Stimulated activated CD8-positive, alpha-beta memory T cell treated with anti-CD3 and anti-CD28 coated beads, Interleukin-12 subunit alpha, Interleukin-12 subunit beta, amount 100 ng/mL, for 24 hours (primary cell): ENCODE data around the gene YIPF5.

Experiments
- DNase-seq: peaks from one replicate; pipeline ENCODE4 v3.0.0-alpha.2; 2020; ENCODE audit errors: extremely low read depth

YIPF5 gene

GRCh38 chr5:144170276-144171024, at the start of gene YIPF5, which contains the start of gene KCTD16:
Gene YIPF5, minus strand, starts transcription at chr5:144170659. Its CDS starts 704 bp downstream, at chr5:144169955.
Gene KCTD16, plus strand, starts transcription at chr5:144170873.
- DNase-seq = peak; percentile 94

- DNase-seq = no peak
Measured at GRCh38 chr5:144219869-144220268, 49.4 kb upstream of the YIPF5 start.

- no peak for DNase-seq
Measured at GRCh38 chr5:144210655-144211054, 40.2 kb upstream of the YIPF5 start.

GRCh38 chr5:144209361-144209760, 38.9 kb upstream of the YIPF5 start:
- DNase-seq = no peak

GRCh38 chr5:144207875-144208444, 37.5 kb upstream of the YIPF5 start:
- no peak for DNase-seq

- no peak for DNase-seq
Measured at GRCh38 chr5:144206141-144206540, 35.7 kb upstream of the YIPF5 start.

- no peak for DNase-seq
Measured at GRCh38 chr5:144205141-144205551, 34.7 kb upstream of the YIPF5 start.

GRCh38 chr5:144203750-144204596, 33.5 kb upstream of the YIPF5 start:
- DNase-seq = no peak

- DNase-seq = no peak
Measured at GRCh38 chr5:144202726-144203125, 32.3 kb upstream of the YIPF5 start.

GRCh38 chr5:144202072-144202471, 31.6 kb upstream of the YIPF5 start:
- DNase-seq = no peak

GRCh38 chr5:144201588-144201987, 31.1 kb upstream of the YIPF5 start:
- no peak for DNase-seq

- DNase-seq = no peak
Measured at GRCh38 chr5:144198386-144198785, 27.9 kb upstream of the YIPF5 start.

- DNase-seq = no peak
Measured at GRCh38 chr5:144196612-144197011, 26.2 kb upstream of the YIPF5 start.

- no peak for DNase-seq
Measured at GRCh38 chr5:144195448-144195847, 25.0 kb upstream of the YIPF5 start.

GRCh38 chr5:144194144-144194543, 23.7 kb upstream of the YIPF5 start:
- no peak for DNase-seq

- DNase-seq = no peak
Measured at GRCh38 chr5:144192661-144193060, 22.2 kb upstream of the YIPF5 start.

GRCh38 chr5:144191998-144192397, 21.5 kb upstream of the YIPF5 start:
- no peak for DNase-seq

- DNase-seq = no peak
Measured at GRCh38 chr5:144191531-144191930, 21.1 kb upstream of the YIPF5 start.

GRCh38 chr5:144189800-144190429, 19.5 kb upstream of the YIPF5 start:
- DNase-seq = peak; percentile 37

GRCh38 chr5:144187699-144188294, 17.3 kb upstream of the YIPF5 start:
- DNase-seq = peak; percentile 42

GRCh38 chr5:144183254-144183889, 12.9 kb upstream of the YIPF5 start:
- DNase-seq = no peak
